C4-2B (cell line): ENCODE data around the gene CCHCR1.

Experiments
- H3K27ac ChIP-seq: fragments of 450-650 bp; 2 replicates; pipeline ENCODE4 v1.5.1; 2017
- ZFX ChIP-seq: fragments of 450-650 bp; IDR thresholded peaks from 2 replicates; pipeline ENCODE4 v1.6.1; 2017
- TF ChIP-seq, protein P1 (sequence below): fragments of 450-650 bp; conservative IDR thresholded peaks from 2 replicates; pipeline ENCODE4 v1.5.1; 2017; ENCODE audit warnings: mild to moderate bottlenecking

Gene CCHCR1

GRCh38 chr6:31113861-31114540 is 43.6 kb downstream of the CCHCR1 start:
- peak overlapping the region; percentile 15 for H3K27ac ChIP-seq
- TF ChIP-seq ZFX, result no peak
- TF ChIP-seq, protein P1, sequence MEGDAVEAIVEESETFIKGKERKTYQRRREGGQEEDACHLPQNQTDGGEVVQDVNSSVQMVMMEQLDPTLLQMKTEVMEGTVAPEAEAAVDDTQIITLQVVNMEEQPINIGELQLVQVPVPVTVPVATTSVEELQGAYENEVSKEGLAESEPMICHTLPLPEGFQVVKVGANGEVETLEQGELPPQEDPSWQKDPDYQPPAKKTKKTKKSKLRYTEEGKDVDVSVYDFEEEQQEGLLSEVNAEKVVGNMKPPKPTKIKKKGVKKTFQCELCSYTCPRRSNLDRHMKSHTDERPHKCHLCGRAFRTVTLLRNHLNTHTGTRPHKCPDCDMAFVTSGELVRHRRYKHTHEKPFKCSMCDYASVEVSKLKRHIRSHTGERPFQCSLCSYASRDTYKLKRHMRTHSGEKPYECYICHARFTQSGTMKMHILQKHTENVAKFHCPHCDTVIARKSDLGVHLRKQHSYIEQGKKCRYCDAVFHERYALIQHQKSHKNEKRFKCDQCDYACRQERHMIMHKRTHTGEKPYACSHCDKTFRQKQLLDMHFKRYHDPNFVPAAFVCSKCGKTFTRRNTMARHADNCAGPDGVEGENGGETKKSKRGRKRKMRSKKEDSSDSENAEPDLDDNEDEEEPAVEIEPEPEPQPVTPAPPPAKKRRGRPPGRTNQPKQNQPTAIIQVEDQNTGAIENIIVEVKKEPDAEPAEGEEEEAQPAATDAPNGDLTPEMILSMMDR, result no peak

DNA sequence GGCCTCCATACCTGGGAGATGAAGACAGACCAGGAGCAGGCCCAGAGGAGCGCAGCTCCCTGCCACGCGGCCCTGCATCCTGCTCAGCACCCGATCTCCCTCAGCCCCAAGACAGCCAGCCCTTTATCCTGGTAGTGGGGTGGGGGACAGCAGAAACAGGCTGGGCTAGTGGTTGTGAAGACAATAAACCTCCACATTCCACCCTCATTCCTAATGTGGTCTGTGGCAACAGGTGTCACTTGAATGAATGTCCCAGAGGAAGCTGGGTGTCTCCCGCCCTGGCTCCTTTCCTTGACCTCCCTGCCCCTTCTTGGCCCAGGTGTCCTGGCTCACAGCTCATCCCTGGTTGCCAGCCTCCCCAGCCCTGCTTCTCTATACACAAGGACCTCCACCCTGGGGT is 45.1 kb downstream of the CCHCR1 start, which contains the start of gene C6orf15:
Gene C6orf15 (minus strand): TSS at position 98 of the 400 bp plus-strand sequence. CDS start 20 bp downstream, at position 78.
- H3K27ac ChIP-seq, result no peak within 1 kb of the TSS
- TF ChIP-seq ZFX, result no peak
- TF ChIP-seq, protein P1, result no peak

DNA sequence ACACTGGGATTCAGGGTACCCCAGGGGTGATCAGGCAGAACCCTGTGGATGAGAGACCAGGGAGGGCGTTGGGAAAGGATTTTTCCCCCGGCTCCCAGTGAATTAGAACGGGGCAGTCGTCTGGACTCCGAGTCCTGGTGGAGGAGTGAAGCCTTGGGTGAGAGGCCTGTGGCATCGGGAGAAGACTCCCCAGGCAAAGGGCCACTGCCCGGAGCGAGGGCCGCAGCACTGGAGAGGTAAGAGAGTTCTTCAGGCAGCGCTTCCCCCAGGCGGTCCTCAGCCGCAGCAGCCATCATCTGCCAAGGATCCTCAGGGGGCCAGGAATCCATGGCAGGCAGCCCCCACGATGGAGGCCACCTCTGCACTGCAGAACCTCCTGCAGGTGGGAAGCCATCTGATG is 45.9 kb downstream of the CCHCR1 start:
- no peak overlapping the region for H3K27ac ChIP-seq
- TF ChIP-seq ZFX, result no peak
- TF ChIP-seq, protein P1, result no peak

- TF ChIP-seq, protein P1, result no peak
- no peak for TF ChIP-seq ZFX
- H3K27ac ChIP-seq, result no peak overlapping the region
These were observed 46.6 kb downstream of the CCHCR1 start for GRCh38 chr6:31110825-31111582.

GRCh38 chr6:31107052-31107451 is 50.5 kb downstream of the CCHCR1 start:
- TF ChIP-seq, protein P1, result no peak
- TF ChIP-seq ZFX, result no peak
- H3K27ac ChIP-seq, result no peak overlapping the region

DNA sequence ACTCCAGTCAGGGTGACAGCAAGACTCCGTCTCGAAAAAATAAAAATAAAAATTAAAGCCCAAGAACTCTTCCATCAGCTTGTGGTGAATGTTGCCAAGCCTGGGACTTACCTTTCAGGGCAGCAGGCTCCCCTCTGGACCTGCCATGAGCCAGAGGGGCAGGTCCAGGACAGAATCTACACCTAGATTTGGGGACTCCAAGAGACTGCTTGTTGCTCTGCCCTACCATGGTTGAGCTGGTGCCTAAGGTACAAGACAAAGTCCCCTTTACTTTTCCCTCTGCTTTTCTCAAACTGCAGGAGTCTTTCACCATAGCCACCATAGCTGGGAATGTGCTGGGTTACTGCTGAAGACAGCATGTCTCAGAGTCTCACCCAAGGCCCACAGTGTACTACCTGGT is 54.5 kb downstream of the CCHCR1 start:
- no peak for TF ChIP-seq ZFX
- TF ChIP-seq, protein P1, result no peak

GRCh38 chr6:31098449-31098938 is 59.1 kb downstream of the CCHCR1 start:
- TF ChIP-seq, protein P1, result no peak
- TF ChIP-seq ZFX, result no peak
- H3K27ac ChIP-seq, result no peak overlapping the region

More for the DNA sequence above, 54.5 kb downstream of the CCHCR1 start:
- H3K27ac ChIP-seq, result no peak overlapping the region
